GM21786 (cell line): ENCODE data around the gene GAA.

Source experiments
- ATAC-seq: cut with Tn5 transposase; IDR thresholded peaks from one replicate; pipeline ENCODE4 v1.9.1; 2021; ENCODE audit not compliant: unreplicated experiment

The GAA gene

DNA sequence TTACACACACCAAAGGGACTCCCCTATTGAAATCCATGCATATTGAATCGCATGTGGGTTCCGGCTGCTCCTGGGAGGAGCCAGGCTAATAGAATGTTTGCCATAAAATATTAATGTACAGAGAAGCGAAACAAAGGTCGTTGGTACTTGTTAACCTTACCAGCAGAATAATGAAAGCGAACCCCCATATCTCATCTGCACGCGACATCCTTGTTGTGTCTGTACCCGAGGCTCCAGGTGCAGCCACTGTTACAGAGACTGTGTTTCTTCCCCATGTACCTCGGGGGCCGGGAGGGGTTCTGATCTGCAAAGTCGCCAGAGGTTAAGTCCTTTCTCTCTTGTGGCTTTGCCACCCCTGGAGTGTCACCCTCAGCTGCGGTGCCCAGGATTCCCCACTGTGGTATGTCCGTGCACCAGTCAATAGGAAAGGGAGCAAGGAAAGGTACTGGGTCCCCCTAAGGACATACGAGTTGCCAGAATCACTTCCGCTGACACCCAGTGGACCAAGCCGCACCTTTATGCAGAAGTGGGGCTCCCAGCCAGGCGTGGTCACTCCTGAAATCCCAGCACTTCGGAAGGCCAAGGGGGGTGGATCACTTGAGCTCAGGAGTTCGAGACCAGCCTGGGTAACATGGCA, 2.2 kb downstream of the GAA start:
- no peak for ATAC-seq

DNA sequence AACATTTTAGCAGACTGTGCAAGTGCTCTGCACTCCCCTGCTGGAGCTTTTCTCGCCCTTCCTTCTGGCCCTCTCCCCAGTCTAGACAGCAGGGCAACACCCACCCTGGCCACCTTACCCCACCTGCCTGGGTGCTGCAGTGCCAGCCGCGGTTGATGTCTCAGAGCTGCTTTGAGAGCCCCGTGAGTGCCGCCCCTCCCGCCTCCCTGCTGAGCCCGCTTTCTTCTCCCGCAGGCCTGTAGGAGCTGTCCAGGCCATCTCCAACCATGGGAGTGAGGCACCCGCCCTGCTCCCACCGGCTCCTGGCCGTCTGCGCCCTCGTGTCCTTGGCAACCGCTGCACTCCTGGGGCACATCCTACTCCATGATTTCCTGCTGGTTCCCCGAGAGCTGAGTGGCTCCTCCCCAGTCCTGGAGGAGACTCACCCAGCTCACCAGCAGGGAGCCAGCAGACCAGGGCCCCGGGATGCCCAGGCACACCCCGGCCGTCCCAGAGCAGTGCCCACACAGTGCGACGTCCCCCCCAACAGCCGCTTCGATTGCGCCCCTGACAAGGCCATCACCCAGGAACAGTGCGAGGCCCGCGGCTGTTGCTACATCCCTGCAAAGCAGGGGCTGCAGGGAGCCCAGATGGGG, 3.1 kb downstream of the GAA start:
- no peak for ATAC-seq

- ATAC-seq: no peak
Measured at GRCh38 chr17:80104956-80105375, 3.6 kb downstream of the GAA start.

DNA sequence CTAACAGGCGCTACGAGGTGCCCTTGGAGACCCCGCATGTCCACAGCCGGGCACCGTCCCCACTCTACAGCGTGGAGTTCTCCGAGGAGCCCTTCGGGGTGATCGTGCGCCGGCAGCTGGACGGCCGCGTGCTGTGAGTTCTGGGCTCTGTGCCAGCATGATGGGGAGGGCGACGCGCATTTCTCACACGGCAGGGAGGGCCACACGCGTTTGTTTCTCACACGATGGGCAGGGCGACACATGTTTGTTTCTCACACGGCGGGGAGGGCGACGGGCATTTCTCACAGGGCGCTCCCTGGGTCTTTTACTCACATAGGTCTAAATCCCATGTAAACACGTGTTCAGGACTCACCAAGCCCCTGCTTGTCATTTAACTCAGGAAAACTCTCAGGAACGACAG, 4.4 kb downstream of the GAA start:
- no peak for ATAC-seq

DNA sequence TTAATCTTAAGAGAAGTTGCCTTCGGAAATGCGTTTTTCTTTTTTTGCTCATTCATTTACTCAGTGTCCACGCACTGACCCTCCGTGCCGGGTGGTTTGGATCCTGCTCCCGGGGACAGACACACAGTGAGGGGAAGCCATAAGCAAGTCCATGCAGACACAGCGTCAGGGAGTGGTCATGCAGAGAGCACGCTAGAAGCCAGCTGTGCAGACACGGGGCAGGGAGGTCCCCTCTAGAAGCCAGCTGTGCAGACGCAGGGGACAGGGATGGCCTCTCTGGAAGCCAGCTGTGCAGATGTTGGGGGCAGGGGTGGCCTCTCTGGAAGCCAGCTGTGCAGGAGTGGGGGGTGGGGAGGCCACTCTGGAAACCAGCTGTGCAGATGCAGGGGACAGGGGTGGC, 4.8 kb downstream of the GAA start:
- ATAC-seq: no peak

DNA sequence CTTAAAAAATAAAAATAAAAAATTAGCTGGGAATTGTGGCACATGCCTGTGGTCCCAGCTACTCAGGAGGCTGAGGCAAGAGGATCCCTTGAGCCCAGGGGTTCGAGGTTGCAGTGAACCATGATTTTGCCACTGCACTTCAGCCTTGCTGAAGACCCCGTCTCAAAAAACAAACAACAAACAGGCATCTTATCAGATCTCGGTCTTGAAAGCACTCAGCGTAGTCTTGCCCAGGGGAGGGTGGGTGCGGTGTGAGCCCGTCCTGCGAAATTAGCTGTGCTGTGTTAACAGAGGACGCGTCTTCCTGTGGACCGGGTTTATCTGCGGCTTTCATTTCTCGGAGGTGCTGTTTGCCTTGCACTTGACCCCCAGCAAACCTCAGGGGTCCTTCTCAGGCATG, 5.4 kb downstream of the GAA start:
- ATAC-seq: no peak

DNA sequence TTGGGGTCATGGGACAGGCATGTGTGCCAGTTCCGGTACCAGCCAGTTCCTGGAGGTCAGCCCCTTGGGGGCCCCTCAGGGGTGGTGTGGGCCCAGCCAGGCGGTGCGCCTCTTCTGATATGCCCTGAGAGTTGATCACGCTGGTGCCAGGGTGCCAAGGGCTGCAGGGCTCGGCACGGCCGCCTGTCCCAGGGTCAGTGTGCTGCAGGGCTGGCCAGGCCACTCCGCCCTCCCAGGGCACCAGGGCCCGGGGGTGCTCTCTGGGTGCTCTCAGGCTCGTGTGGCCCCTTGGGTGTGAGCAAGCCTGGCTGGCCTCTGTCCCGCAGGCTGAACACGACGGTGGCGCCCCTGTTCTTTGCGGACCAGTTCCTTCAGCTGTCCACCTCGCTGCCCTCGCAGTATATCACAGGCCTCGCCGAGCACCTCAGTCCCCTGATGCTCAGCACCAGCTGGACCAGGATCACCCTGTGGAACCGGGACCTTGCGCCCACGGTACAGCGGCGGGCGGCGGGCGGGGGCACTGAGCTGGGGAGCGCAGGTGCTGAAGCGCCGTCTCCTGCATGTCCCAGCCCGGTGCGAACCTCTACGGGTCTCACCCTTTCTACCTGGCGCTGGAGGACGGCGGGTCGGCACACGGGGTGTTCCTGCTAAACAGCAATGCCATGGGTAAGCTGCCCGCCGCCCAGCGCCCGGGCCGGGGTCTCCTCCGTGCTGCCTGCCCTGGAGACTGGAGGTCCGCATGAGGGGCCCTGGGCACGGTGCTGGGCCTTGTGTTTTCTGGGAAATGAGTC, 6.0 kb downstream of the GAA start:
- ATAC-seq: no peak

DNA sequence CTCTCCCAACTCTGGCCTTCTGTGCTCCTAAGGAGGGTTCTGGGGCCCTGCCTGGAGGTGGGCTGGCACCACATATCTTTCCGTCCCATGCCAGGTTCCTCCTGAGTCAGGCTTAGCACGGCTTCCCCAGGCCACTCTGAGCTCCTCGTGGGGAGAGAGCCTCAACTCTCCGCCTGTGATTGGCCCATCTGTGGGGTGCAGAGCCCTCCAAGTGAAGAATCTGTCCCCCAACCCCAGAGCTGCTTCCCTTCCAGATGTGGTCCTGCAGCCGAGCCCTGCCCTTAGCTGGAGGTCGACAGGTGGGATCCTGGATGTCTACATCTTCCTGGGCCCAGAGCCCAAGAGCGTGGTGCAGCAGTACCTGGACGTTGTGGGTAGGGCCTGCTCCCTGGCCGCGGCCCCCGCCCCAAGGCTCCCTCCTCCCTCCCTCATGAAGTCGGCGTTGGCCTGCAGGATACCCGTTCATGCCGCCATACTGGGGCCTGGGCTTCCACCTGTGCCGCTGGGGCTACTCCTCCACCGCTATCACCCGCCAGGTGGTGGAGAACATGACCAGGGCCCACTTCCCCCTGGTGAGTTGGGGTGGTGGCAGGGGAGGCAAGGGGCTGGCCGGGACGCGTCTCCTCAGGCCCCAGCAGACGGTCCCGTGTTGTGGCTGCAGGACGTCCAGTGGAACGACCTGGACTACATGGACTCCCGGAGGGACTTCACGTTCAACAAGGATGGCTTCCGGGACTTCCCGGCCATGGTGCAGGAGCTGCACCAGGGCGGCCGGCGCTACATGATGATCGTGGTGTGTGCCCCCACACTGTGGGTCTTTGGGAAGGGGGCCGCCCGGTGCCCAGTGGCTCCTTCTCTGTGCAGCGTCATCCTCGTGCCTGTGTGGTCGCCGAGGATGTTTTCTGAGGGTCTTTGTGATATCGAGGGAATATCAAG, 6.9 kb downstream of the GAA start:
- no peak for ATAC-seq

DNA sequence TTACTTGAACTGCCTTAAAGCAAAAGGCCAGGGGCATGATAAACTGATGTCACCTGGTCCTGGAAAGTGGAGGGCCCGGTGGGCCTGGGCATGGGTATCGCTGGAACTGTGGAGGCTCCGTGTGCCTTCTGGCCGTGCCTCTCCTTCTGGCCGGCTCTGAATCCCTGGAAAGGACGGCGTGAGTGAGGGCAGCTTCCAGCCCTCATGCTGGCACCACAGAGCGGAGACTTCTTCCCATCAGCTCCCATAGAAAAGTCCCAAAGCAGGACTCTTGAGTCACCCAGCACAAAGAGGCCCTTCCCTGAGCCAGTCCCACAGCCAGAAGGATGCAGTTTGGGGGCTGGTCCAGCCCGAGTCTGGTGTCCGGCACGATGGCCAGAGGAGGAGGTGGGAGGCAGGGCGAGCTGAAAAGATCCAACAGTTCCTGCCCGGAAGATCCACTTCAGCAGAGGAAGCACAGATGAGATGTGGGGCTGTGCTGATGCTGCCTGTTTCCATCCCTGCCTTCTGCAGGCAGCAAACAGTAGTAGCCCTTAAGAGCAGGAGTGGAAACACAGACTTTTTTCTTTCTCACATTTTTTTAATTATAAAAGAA, 7.8 kb downstream of the GAA start:
- ATAC-seq: no peak

DNA sequence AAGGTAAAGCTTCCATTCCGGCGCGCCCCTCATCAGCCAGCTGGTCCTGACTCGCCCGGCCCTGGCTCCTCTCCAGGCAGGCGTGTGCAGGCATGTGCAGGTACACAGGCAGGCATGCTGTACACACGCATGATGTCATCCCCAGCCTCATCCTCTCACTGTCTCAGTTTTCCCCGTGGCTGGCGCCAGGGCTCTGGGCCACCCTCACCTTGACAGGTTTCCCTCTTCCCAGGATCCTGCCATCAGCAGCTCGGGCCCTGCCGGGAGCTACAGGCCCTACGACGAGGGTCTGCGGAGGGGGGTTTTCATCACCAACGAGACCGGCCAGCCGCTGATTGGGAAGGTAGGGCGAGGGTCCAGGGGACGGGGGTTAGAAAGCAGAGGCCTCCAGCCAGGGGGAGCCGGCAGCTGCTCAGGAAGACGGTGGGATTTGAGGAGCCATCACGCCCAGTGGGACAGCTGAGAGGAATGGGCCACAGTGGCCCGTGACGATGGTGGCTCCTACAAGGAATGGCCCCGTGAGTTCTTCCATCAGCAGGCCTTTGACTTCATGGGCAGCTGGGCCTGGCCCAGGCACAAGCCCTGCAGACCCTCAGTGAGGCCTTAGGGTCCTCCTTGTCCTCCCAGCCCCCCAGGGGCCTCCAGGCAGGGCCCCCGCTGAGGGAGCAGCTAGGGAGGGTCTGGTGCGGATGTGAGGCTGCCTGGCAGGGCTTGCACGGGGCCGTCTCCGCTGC, 8.5 kb downstream of the GAA start:
- no peak for ATAC-seq

DNA sequence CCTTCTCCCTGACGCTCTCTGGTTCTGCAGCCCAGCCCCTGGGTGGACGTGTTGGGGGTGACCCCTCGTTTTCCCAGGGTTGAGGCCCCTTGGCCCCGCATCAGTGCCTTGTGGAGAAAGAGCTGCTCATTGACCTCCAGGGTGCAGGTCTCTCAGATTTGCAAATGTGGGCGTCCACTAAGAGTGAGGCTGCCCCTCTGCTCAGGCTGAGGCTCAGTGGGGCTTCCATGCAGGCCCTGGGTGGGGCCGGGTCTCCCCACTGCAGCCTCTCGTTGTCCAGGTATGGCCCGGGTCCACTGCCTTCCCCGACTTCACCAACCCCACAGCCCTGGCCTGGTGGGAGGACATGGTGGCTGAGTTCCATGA, 9.0 kb downstream of the GAA start:
- ATAC-seq: no peak

DNA sequence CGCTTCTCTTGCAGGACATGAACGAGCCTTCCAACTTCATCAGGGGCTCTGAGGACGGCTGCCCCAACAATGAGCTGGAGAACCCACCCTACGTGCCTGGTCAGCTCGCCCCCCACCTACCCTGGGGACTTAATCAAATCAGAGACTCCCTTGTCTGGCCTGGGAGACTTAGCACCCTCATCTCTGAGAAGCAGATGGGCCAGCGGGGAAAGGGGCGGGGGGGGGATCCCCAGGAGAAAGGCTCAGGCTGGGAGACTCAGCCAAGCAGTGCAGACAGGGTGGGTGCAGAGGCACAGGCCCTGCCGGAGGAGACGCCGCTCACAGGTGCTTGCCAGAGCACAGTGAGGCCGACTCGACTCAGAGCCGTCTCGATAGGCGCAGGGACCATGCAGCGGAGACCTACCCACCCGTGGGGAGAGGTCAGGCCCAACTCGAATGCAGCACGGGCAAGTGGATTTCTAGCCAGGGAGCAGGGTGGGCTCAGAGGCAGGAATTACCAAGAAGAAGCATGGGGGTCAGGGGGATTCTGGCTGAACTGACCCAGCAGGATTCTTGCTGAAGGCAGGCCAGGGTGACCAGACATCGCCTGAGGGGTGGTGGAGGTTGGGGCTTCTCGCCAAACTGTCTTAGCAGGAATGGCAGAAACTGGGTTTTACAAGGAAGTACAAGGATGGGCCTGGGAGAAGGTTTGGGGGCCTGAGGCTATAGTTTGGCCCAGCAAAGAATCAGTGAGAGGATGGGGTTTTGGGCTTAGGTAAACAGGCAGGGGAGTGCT, 9.7 kb downstream of the GAA start:
- ATAC-seq: no peak

DNA sequence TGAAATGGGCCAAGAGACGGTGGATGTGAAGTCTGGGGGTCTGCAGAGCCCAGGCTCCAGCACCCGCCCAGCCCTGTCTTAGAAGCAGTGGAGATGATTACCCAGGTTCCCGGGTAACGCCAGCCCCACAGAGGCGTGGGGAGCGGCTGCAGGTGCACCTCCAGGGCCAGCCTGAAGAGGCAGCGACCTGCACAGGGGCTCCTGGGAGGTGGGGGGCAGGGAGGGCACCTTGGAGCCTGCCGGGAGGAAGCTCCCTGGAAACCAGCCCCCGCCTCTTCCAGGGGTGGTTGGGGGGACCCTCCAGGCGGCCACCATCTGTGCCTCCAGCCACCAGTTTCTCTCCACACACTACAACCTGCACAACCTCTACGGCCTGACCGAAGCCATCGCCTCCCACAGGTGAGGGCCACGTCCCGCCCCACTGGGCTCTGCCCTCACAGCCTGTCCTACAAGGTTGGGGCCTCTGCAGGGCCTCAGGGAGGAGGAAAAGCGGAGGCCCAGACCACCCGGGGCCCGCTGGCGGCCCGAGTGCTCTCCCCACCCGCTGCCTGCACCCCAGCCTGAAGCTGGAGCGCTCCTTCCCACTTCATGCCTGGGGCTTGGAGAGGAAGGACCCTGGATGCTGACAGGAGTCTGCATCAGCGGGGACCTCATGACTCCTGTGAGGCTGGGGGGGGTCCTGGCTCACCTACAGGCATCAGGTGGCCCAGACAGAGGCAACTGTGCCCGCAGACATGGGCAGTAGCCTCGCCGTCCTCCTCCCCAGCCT, 10.5 kb downstream of the GAA start:
- no peak for ATAC-seq

DNA sequence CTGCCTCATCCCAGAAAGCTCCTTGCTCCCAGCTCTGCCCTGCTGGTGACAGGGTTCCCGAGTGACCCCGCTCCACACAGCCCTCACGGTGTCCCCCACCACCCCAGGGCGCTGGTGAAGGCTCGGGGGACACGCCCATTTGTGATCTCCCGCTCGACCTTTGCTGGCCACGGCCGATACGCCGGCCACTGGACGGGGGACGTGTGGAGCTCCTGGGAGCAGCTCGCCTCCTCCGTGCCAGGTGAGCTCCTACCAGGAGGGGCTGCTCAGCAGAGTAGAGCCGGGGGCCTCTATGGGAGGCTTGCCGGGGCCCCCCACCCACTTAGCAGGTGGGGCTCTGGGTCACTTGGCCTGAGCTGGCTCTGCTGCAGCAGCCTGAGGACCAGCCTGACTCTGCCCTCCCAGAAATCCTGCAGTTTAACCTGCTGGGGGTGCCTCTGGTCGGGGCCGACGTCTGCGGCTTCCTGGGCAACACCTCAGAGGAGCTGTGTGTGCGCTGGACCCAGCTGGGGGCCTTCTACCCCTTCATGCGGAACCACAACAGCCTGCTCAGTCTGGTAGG, 11.2 kb downstream of the GAA start:
- ATAC-seq: no peak

GRCh38 chr17:80113033-80113484, 11.7 kb downstream of the GAA start:
- no peak for ATAC-seq

DNA sequence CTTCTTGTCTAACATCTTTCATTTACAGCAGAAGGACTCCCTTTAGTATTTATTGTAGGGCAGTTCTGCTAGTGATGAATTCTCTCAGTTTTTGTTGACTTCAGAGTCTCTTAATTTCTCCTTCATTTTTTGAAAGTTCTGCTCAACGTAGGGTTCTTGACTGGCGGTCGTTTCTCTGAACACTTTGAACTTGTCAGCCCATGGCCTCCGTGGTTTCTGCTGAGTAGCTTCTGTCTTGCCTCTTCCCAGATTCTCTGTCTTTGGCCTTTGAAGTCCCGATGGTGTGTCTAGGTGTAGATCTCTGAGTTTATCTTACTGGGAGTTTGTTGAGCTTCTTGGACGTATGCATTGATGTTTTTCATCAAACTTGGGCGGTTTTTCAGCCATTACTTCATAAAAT, 13.4 kb downstream of the GAA start:
- ATAC-seq: no peak

DNA sequence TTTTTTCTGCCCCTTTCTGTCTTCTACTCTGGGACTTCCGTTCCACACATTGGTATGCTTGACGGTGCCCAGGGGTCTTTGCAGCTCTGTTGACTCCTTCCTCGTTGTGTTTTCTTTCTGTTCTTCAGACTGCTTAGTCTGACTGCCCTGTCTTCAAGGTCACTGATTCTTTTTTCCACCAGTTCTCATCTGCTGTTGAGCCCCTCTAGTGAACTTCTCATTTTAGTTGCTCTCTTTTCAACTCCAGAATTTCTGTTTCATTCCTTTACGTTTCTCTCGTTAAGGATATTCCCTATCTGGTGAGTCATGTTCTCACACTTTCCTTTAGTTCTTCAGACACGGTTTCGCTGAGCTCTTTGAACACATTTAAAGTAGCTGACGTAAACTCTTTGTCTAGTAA, 13.8 kb downstream of the GAA start:
- ATAC-seq: no peak

DNA sequence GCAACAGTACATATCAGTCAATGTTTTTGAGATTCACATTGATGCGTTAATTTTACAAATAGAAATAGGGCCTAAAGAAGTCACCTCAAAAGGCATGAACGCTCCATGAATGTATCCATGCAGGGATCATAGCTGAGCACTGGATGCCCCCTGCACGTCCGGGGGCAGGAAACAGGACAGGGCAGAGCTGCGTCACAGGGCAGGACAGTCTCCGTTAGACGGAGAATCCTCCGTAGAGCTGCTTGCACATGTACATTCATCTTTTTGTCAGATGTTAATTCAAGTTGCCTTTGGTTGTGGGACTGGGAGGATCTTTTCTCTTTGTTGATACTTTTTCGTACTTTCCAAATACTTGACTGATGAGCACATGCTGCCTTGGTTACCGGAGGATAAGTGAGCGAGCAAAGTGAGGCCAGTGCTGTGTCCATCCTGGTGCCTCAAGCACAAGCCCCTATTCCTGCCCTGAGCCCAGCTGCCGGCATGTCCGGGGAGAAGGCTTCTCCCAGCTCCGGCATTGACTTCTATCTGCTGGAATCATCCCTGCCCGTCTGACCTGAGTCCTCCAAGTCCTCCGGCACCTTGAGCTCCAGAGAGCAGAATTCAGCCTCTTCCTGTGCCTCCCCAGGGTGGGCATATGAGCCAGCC, 15.0 kb downstream of the GAA start:
- ATAC-seq: no peak
